22Rv1 (cell line): ENCODE data around the gene CCR7.

Source experiments
- H3K27ac ChIP-seq: fragments of 450-650 bp; 2 replicates; pipeline ENCODE4 v1.5.1; 2017
- CTCF ChIP-seq: fragments of 450-650 bp; IDR thresholded peaks from 2 replicates; pipeline ENCODE4 v1.5.1; 2017; ENCODE audit warnings: mild to moderate bottlenecking
- ZFX ChIP-seq: fragments of 450-650 bp; IDR thresholded peaks from 2 replicates; pipeline ENCODE4 v1.6.1; 2017; ENCODE audit warnings: antibody characterized with exemption, borderline replicate concordance

CCR7 gene

DNA sequence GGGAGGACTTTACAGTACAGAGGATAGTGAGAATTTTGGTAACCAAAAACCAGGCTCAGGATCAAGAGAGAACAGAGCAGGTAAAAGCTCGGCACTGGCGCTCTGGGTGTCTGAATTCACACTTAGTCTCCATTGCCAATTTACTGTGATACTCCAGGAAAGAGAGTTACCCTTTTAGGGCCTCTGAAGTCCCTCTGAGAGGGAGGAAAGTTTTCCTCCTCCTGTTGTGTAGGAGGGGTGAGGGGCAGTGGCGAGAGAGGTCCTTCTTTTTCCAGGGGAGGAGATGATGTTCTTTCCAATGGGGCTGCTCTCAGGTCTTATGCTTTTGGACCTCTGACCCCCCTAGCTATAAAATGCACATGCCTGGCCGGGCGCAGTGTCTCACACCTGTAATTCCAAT, 58.5 kb downstream of the CCR7 start:
- TF ChIP-seq ZFX, result no peak
- TF ChIP-seq CTCF, result no peak
- H3K27ac ChIP-seq, result no peak overlapping the region
